GM13977 (cell line): ENCODE results near the gene ATG4B.

Source experiments
- DNase-seq: peaks from one replicate; pipeline ENCODE4 v3.0.0; 2012; ENCODE audit warnings: low spot score
- CTCF ChIP-seq: IDR thresholded peaks from 2 replicates; pipeline ENCODE4 v1.5.1; 2012; ENCODE audit warnings: mild to moderate bottlenecking, control low read depth; ENCODE audit not compliant: insufficient read depth; ENCODE audit errors: extremely low read depth, missing control alignments
- in situ Hi-C: fragments of 300-500 bp; cut with MboI; formaldehyde crosslinking; loops from one replicate; pipeline ENCODE4 v1.12.0; 2022; ENCODE audit warnings: low sequenced_read_pairs, low pct_unique_long_range_greater_than_20kb, mixed read lengths, inconsistent platforms; ENCODE audit not compliant: unreplicated experiment

ATG4B gene

DNA sequence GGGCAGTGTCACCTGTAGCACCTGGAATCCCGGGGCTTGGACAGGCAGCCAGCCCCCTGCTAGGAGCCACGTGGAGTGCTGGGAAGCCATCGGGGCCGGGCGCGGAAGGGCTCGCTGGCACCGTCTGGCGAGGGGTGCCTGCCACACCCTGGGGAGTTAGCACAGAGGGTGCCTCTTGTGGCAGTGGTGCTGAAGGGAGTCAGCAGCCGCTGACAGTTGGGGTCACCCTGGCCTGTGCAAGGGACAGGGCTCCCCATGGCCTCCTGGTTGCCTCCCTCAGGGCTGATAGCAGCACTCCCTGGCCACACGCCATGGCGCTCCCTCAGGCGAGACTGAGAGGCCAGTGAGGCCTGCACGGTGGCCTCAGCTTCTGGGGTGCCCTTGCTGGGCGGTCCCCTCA lies 83.1 kb downstream of the ATG4B start:
- TF ChIP-seq CTCF, result no peak
- in situ Hi-C loops, result no loop called here

GRCh38 chr2:241721852-241722251 lies 84.4 kb downstream of the ATG4B start:
- in situ Hi-C loops, result no loop called here
- TF ChIP-seq CTCF, result no peak
- DNase-seq, result peak; percentile 23

More for the DNA sequence above, 83.1 kb downstream of the ATG4B start:
- DNase-seq, result peak; percentile 20

- in situ Hi-C loops, result no loop called here
- peak; percentile 15 for DNase-seq
- no peak for TF ChIP-seq CTCF
Measured at GRCh38 chr2:241722896-241723454, 85.5 kb downstream of the ATG4B start.
